Caco-2 (cell line): ENCODE results near the gene CD81. TPM values are rescaled to one million over a fixed set of nuclear protein-coding genes. Genes with fewer than 3 reads are reported as not detected.

Experiments used
- BruUV-seq: library from RNA; stranded (reverse); fragments of 400-500 nt; replicated peaks from 2 replicates; lab custom pipeline; 2021; lab: Mats Ljungman, UMichigan
- CTCF ChIA-PET: fragments of 300-600 bp; sonication (Branson Sonifier 250); formaldehyde crosslinking; loops from one replicate; lab custom pipeline; 2022; ENCODE audit warnings: antibody characterized with exemption; lab: Charles Lee
- POLR2A ChIA-PET: fragments of 300-600 bp; sonication (Branson Sonifier 250); formaldehyde crosslinking; loops from one replicate; lab custom pipeline; 2022; ENCODE audit warnings: antibody characterized with exemption; lab: Charles Lee
- DNase-seq, 2 experiments: peaks; one replicate each; pipeline versions ENCODE4 v3.0.0 to v3.0.0-alpha.2; 2020 to 2022
- H3K27me3 ChIP-seq: replicated peaks from 2 replicates; pipeline ENCODE4 v1.6.0; 2011; ENCODE audit warnings: low read length; ENCODE audit not compliant: control insufficient read depth, insufficient read depth
- H3K36me3 ChIP-seq: 2 replicates; pipeline ENCODE4 v1.5.1; 2011; ENCODE audit warnings: low read length; ENCODE audit not compliant: control insufficient read depth, insufficient read depth
- H3K4me1 ChIP-seq: fragments of 250-450 bp; sonication (Bioruptor Pico); 2 replicates; pipeline ENCODE4 v1.5.1; 2020; ENCODE audit warnings: mild to moderate bottlenecking
- H3K4me3 ChIP-seq: 2 replicates; pipeline ENCODE4 v1.5.1; 2011; ENCODE audit warnings: low read depth, mild to moderate bottlenecking, control low read depth, low read length
- H3K9me3 ChIP-seq: fragments of 250-450 bp; sonication (Bioruptor Pico); 2 replicates; pipeline ENCODE4 v1.5.1; 2020; ENCODE audit warnings: mild to moderate bottlenecking, moderate library complexity
- H3K27ac Mint-ChIP-seq: one replicate; pipeline ENCODE4 v1.8.0; 2022; ENCODE audit warnings: mixed read lengths; ENCODE audit not compliant: unreplicated experiment
- H3K27me3 Mint-ChIP-seq: one replicate; pipeline ENCODE4 v1.8.0; 2022; ENCODE audit warnings: mixed read lengths; ENCODE audit not compliant: insufficient read depth, unreplicated experiment
- H3K36me3 Mint-ChIP-seq: one replicate; pipeline ENCODE4 v1.8.0; 2022; ENCODE audit warnings: mild to moderate bottlenecking, mixed read lengths; ENCODE audit not compliant: insufficient read depth, unreplicated experiment
- H3K4me1 Mint-ChIP-seq: one replicate; pipeline ENCODE4 v1.8.0; 2022; ENCODE audit warnings: low read depth, mixed read lengths; ENCODE audit not compliant: unreplicated experiment
- H3K4me3 Mint-ChIP-seq: one replicate; pipeline ENCODE4 v1.8.0; 2022; ENCODE audit warnings: mild to moderate bottlenecking, moderate library complexity, mixed read lengths; ENCODE audit not compliant: unreplicated experiment
- H3K9me3 Mint-ChIP-seq: one replicate; pipeline ENCODE4 v1.8.0; 2022; ENCODE audit warnings: mixed read lengths; ENCODE audit not compliant: unreplicated experiment
- CTCF ChIP-seq, 2 experiments: fragments of 200-600 bp in 1 of 2; IDR thresholded peaks; 1 replicate in 1 of 2; 2 replicates in 1 of 2; pipeline versions ENCODE4 v1.5.1 to v1.8.0; 2011 to 2022; ENCODE audit warnings: antibody characterized with exemption in 1 of 2, control low read depth in 1 of 2, inconsistent platforms in 1 of 2, low read depth in 1 of 2, low read length in 1 of 2, mild to moderate bottlenecking in 1 of 2, moderate library complexity in 1 of 2; ENCODE audit not compliant: insufficient read depth in 1 of 2, severe bottlenecking in 1 of 2, unreplicated experiment in 1 of 2
- intact Hi-C: fragments of 100-400 bp; cut with micrococcal nuclease; formaldehyde crosslinking; loops from one replicate; pipeline ENCODE4 v1.10.0; 2022; ENCODE audit not compliant: unreplicated experiment
- total RNA-seq: library from RNA; stranded (reverse); gene quantifications from 2 replicates; pipeline ENCODE4 v1.2.3, GENCODE V29; 2022

Gene CD81
- total RNA-seq, 1 experiment from 2014 or later, result 412 TPM

DNA sequence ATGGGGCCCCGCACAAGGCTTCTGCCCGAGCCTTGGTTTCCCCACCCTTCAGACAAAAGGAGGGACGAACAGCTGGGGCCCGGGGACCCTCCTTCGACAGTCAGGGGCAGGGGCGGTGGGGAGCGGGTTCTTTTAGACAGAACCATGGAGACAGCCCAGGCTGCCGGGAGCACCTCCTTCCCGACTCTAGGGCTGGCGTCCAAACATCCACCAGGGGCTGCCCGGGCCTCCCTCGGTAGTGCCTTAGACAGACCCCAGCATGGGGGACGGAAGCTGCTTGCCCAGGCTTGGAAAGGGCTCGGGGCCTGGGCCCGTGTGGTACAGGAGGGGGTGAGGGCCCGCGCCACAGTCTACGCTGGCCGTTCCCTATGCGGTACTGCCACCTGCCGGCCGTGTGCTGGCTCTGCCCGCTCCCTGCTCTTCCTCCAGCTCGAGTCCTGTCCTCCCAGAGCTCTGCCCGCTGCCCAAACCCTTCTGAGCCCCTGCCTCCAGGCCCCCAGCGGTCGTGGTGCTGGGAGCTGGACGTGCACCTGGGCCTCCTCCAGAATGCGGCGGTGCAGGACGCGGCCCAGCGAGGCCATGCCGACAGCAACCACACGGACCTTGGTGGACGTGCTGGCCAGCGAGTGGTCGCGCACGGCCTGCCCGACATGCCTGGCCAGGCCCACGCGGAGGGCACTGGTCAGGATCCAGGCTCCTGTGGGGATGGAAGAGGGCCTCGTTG, 43.6 kb downstream of the CD81 start:
- intact Hi-C loops, result loop anchor here (1.0 kb wide), 1 partner anchor 115 kb away; no protein-coding TSS in a partner anchor
- Mint-ChIP-seq H3K4me3 (no peak overlapping the region), H3K4me1 (no peaks in the 10 kb centered on the region), H3K27me3 (no peaks in the 10 kb centered on the region), H3K36me3 (no peaks in the 10 kb centered on the region), H3K27ac (no peak overlapping the region), H3K9me3 (no peaks in the 10 kb centered on the region)
- DNase-seq, result peak; percentile 65 to 82
- no peaks in the 10 kb centered on the region for H3K27me3 ChIP-seq
- no peak overlapping the region for H3K4me3 ChIP-seq
- H3K9me3 ChIP-seq, result no peaks in the 10 kb centered on the region
- peak; percentile 91 to 96 for TF ChIP-seq CTCF (IDR thresholded peaks at IDR 0.05; ENCODE audit: insufficient read depth in 1 of 2, low read depth in 1 of 2, low read length in 1 of 2, severe bottlenecking in 1 of 2, unreplicated experiment in 1 of 2)
- no peaks in the 10 kb centered on the region for H3K36me3 ChIP-seq
- no TSS peak for BruUV-seq
- ChIA-PET POLR2A (interaction anchor here (0.5 to 0.6 kb wide), 3 partner anchors 20 to 128 kb away, joined by 3 to 6 read pairs (median 3); partner anchors contain the start of gene TSSC4), CTCF (interaction anchor here (0.6 to 3.4 kb wide), 22 partner anchors 11 to 509 kb away, joined by 3 to 128 read pairs (median 6); partner anchors contain the start of genes CD81 and TSSC4)
- H3K4me1 ChIP-seq, result peaks cover 4% of the 10 kb centered on the region

- no TSS peak for BruUV-seq
- intact Hi-C loops, result no loop called here
- POLR2A ChIA-PET, result interaction anchor here (0.6 kb wide), 2 partner anchors 21 to 116 kb away, joined by 3 to 6 read pairs; partner anchors contain the start of gene TSSC4
These were observed 44.3 kb downstream of the CD81 start for GRCh38 chr11:2421226-2421994.

More at GRCh38 chr11:2421226-2421994, 44.3 kb downstream of the CD81 start:
- TF ChIP-seq CTCF (IDR thresholded peaks at IDR 0.05; ENCODE audit: insufficient read depth in 1 of 2, low read depth in 1 of 2, low read length in 1 of 2, severe bottlenecking in 1 of 2, unreplicated experiment in 1 of 2), result no peak
- Mint-ChIP-seq H3K9me3 (no peaks in the 10 kb centered on the region), H3K27me3 (no peaks in the 10 kb centered on the region), H3K4me1 (no peaks in the 10 kb centered on the region), H3K4me3 (no peak overlapping the region), H3K27ac (no peak overlapping the region), H3K36me3 (no peaks in the 10 kb centered on the region)
- Histone ChIP-seq H3K27me3 (no peaks in the 10 kb centered on the region), H3K9me3 (no peaks in the 10 kb centered on the region), H3K4me1 (peaks cover 4% of the 10 kb centered on the region), H3K4me3 (no peak overlapping the region), H3K36me3 (no peaks in the 10 kb centered on the region)
- CTCF ChIA-PET, result interaction anchor here (0.6 to 3.4 kb wide), 17 partner anchors 12 to 508 kb away, joined by 3 to 128 read pairs (median 6); partner anchors contain the start of genes CD81 and TSSC4
- DNase-seq, result no peak
